Endothelial cell of umbilical vein (primary cell): Measurements from ENCODE around the gene SURF6. TPM values are rescaled to one million over a fixed set of nuclear protein-coding genes. Genes with fewer than 3 reads are reported as not detected.

Experiments
- BruUV-seq: library from RNA; stranded (reverse); fragments of 400-500 nt; replicated peaks from 2 replicates; lab custom pipeline; 2021; lab: Mats Ljungman, UMichigan
- CTCF ChIA-PET: fragments of 300-600, 350-600 bp; sonication (Branson Sonifier 250); formaldehyde crosslinking; loops from one replicate; lab custom pipeline; 2021; ENCODE audit warnings: antibody characterized with exemption, inconsistent platforms; lab: Charles Lee
- POLR2A ChIA-PET: fragments of 300-600, 350-600 bp; sonication (Branson Sonifier 250); formaldehyde crosslinking; loops from one replicate; lab custom pipeline; 2021; ENCODE audit warnings: antibody characterized with exemption, inconsistent platforms; lab: Charles Lee
- DNase-seq: peaks from one replicate; pipeline ENCODE4 v3.0.0-alpha.2; 2011; ENCODE audit warnings: low read depth, low spot score
- FAIRE-seq: peaks from 2 replicates; lab custom pipeline; 2011; peaks lifted over from hg19 to GRCh38; lab: Jason Lieb, UNC
- H2AFZ ChIP-seq: 2 replicates; pipeline ENCODE4 v1.6.0; 2012; ENCODE audit warnings: low read depth, low read length, control low read depth, inconsistent platforms
- H3K27ac ChIP-seq: 2 replicates; pipeline ENCODE4 v1.5.1; 2011; ENCODE audit warnings: low read depth, mild to moderate bottlenecking, control low read depth, low read length, moderate library complexity; ENCODE audit not compliant: insufficient read depth
- H3K27me3 ChIP-seq, 2 experiments: 2 replicates each; pipeline versions ENCODE4 v1.6.0 to v1.6.1; 2011; ENCODE audit warnings: low read length in 2 of 2, mixed read lengths in 1 of 2; ENCODE audit not compliant: control insufficient read depth in 2 of 2, insufficient read depth in 2 of 2
- H3K36me3 ChIP-seq, 2 experiments: 2 replicates in 1 of 2; 3 replicates in 1 of 2; pipeline ENCODE4 v1.5.1; 2011; ENCODE audit warnings: low read length in 2 of 2, mild to moderate bottlenecking in 1 of 2, moderate library complexity in 1 of 2; ENCODE audit not compliant: control insufficient read depth in 2 of 2, insufficient read depth in 2 of 2; ENCODE audit errors: extremely low read depth in 1 of 2
- H3K4me1 ChIP-seq: 3 replicates; pipeline ENCODE4 v1.5.1; 2011; ENCODE audit warnings: mild to moderate bottlenecking, low read length; ENCODE audit not compliant: control insufficient read depth, insufficient read depth; ENCODE audit errors: extremely low read depth
- H3K4me2 ChIP-seq: 2 replicates; pipeline ENCODE4 v1.6.1; 2011; ENCODE audit warnings: low read length, control low read depth, mixed read lengths; ENCODE audit not compliant: insufficient read depth
- H3K4me3 ChIP-seq, 3 experiments: fragments of 200-600 bp in 1 of 3; sonication (generic), shearing (Covaris generic) in 1 of 3; replicated peaks in 1 of 3; 2 replicates each; pipeline ENCODE4 v1.5.1; 2011 to 2016; ENCODE audit warnings: control low read depth in 3 of 3, low read length in 3 of 3, mild to moderate bottlenecking in 2 of 3, inconsistent platforms in 1 of 3, low read depth in 1 of 3, moderate library complexity in 1 of 3; ENCODE audit not compliant: insufficient read depth in 1 of 3
- H3K79me2 ChIP-seq: 2 replicates; pipeline ENCODE4 v1.6.0; 2012; ENCODE audit warnings: low read length, inconsistent platforms; ENCODE audit not compliant: control insufficient read depth, insufficient read depth
- H3K9ac ChIP-seq: replicated peaks from 2 replicates; pipeline ENCODE3; 2011; ENCODE audit warnings: low read length, control low read depth; ENCODE audit not compliant: insufficient read depth; ENCODE audit errors: extremely low read depth
- H3K9me1 ChIP-seq: replicated peaks from 3 replicates; pipeline ENCODE4 v1.6.0; 2011; ENCODE audit warnings: mild to moderate bottlenecking, low read length; ENCODE audit not compliant: control insufficient read depth, insufficient read depth; ENCODE audit errors: extremely low read depth
- H3K9me3 ChIP-seq: replicated peaks from 2 replicates; pipeline ENCODE4 v1.5.1; 2012; ENCODE audit warnings: low read length, inconsistent platforms; ENCODE audit not compliant: control insufficient read depth, insufficient read depth
- H4K20me1 ChIP-seq: replicated peaks from 2 replicates; pipeline ENCODE3; 2011; ENCODE audit warnings: mild to moderate bottlenecking, low read length; ENCODE audit not compliant: control insufficient read depth, insufficient read depth; ENCODE audit errors: extremely low read depth
- CTCF ChIP-seq, 2 donors: IDR thresholded peaks; 1 replicate in 1 of 2; 2 replicates in 1 of 2; pipeline ENCODE4 v1.5.1; 2011; ENCODE audit warnings: low read length in 2 of 2, mild to moderate bottlenecking in 2 of 2, moderate library complexity in 2 of 2, control low read depth in 1 of 2, inconsistent platforms in 1 of 2, low read depth in 1 of 2; ENCODE audit not compliant: insufficient read depth in 1 of 2; ENCODE audit errors: extremely low read depth in 1 of 2
- EZH2 ChIP-seq: IDR thresholded peaks from 2 replicates; pipeline ENCODE4 v1.6.1; 2012; ENCODE audit warnings: borderline replicate concordance, low read depth, mild to moderate bottlenecking, moderate library complexity, low read length, inconsistent platforms; ENCODE audit not compliant: severe bottlenecking
- JUN ChIP-seq: IDR thresholded peaks from 2 replicates; pipeline ENCODE4 v1.6.1; 2011; ENCODE audit warnings: borderline replicate concordance, low read depth; ENCODE audit not compliant: insufficient read length, insufficient read depth
- MYC ChIP-seq: IDR thresholded peaks from one replicate; pipeline ENCODE4 v1.6.1; 2011; ENCODE audit warnings: mild to moderate bottlenecking, low read depth, low read length
- POLR2A ChIP-seq: IDR thresholded peaks from 2 replicates; pipeline ENCODE4 v1.6.1; 2012; ENCODE audit warnings: low read depth, mild to moderate bottlenecking, control low read depth, low read length
- dilution Hi-C: fragments of 300-500 bp; cut with MboI; formaldehyde crosslinking; loops from one replicate; pipeline ENCODE4 v1.15.0; 2019; ENCODE audit warnings: low sequenced_read_pairs; ENCODE audit not compliant: extremely low pct_ligation_motif_present
- intact Hi-C: fragments of 100-400 bp; cut with micrococcal nuclease; formaldehyde crosslinking; loops from one replicate; pipeline ENCODE4 v1.10.0; 2022
- polyA plus RNA-seq, 4 experiments: library from polyadenylated mRNA; depleted of rRNA in 3 of 4; stranded (reverse) in 3 of 4; unstranded in 1 of 4; fragments of >200 nt; gene quantifications; 2 replicates each; pipeline versions ENCODE4 v1.2.1 to v1.2.3, GENCODE V29; 2011 to 2012; ENCODE audit warnings: missing spikeins in 1 of 4
- total RNA-seq: library from RNA; stranded (reverse); gene quantifications from 2 replicates; pipeline ENCODE4 v1.2.3, GENCODE V29; 2021

Gene SURF6
- total and polyA plus RNA-seq, 2 donors (not counting 3 experiments of a cell fraction or from before 2014, with no cell fraction given): 4.9 to 16.0 TPM

- no peak for FAIRE-seq
These were observed 23.6 kb upstream of the SURF6 start for GRCh38 chr9:133359399-133360175.

More at GRCh38 chr9:133359399-133360175, 23.6 kb upstream of the SURF6 start:
- Histone ChIP-seq H3K79me2 (no peaks in the 10 kb centered on the region), H3K27ac (no peak overlapping the region), H2AFZ (no peak overlapping the region), H3K9me3 (no peaks in the 10 kb centered on the region), H3K4me3 (no peak overlapping the region), H3K4me2 (no peak overlapping the region), H3K4me1 (peaks cover 10% of the 10 kb centered on the region), H4K20me1 (no peaks in the 10 kb centered on the region), H3K27me3 (no peaks in the 10 kb centered on the region), H3K9me1 (no peaks in the 10 kb centered on the region), H3K9ac (no peak overlapping the region), H3K36me3 (peaks cover 21 to 35% of the 10 kb centered on the region in 2 experiments)
- no peak for DNase-seq
- ChIA-PET CTCF (interaction anchor here (0.8 to 1.4 kb wide), 2 partner anchors 13 to 127 kb away, joined by 3 to 6 read pairs; no protein-coding TSS in a partner anchor), POLR2A (no interaction called here)
- no peak for TF ChIP-seq JUN
- no peak for TF ChIP-seq MYC
- no peak for TF ChIP-seq EZH2
- TF ChIP-seq POLR2A: no peak
- peak in 1 of 2 donors; percentile 23 for TF ChIP-seq CTCF (IDR thresholded peaks at IDR 0.05; ENCODE audit: extremely low read depth in 1 of 2, insufficient read depth in 1 of 2, low read depth in 1 of 2, low read length in 2 of 2)
- dilution Hi-C loops: no loop called here
- intact Hi-C loops: no loop called here
- no TSS peak for BruUV-seq
